Hepatocyte (in vitro differentiated cells): ENCODE data around the gene FGF2. TPM values are rescaled to one million over a fixed set of nuclear protein-coding genes. Genes with fewer than 3 reads are reported as not detected.
A peak's percentile ranks its signal among the peaks of the same experiment; 100 is the strongest.
"Not testable (repeated sequence)": the region's sequence is repeated elsewhere in the genome, so short reads cannot be mapped to it uniquely, and the experiment has no call there.

Experiments
- DNase-seq: peaks from one replicate; pipeline ENCODE4 v3.0.0-alpha.2; 2016; ENCODE audit warnings: low spot score
- H2AFZ ChIP-seq: fragments of 200-600 bp; sonication (generic); 2 replicates; pipeline ENCODE4 v1.6.0; 2016; ENCODE audit warnings: antibody characterized with exemption, mild to moderate bottlenecking
- H3K27ac ChIP-seq: fragments of 200-600 bp; sonication (generic); 2 replicates; pipeline ENCODE4 v1.5.1; 2016; ENCODE audit warnings: mild to moderate bottlenecking
- H3K27me3 ChIP-seq: fragments of 200-600 bp; sonication (generic); 2 replicates; pipeline ENCODE4 v1.6.1; 2016
- H3K36me3 ChIP-seq: fragments of 200-600 bp; sonication (generic); replicated peaks from 2 replicates; pipeline ENCODE4 v1.5.1; 2016; ENCODE audit warnings: low read depth; ENCODE audit not compliant: insufficient read depth
- H3K4me1 ChIP-seq: fragments of 200-600 bp; sonication (generic); 2 replicates; pipeline ENCODE4 v1.5.1; 2016; ENCODE audit warnings: mild to moderate bottlenecking, moderate library complexity; ENCODE audit not compliant: insufficient read depth
- H3K4me2 ChIP-seq: fragments of 200-600 bp; sonication (generic); 2 replicates; pipeline ENCODE4 v1.6.0; 2016
- H3K4me3 ChIP-seq: fragments of 200-600 bp; sonication (generic); 2 replicates; pipeline ENCODE4 v1.5.1; 2016; ENCODE audit warnings: mild to moderate bottlenecking
- H3K79me2 ChIP-seq: fragments of 200-600 bp; sonication (generic); 2 replicates; pipeline ENCODE4 v1.6.0; 2017; ENCODE audit warnings: mild to moderate bottlenecking
- H3K9me2 ChIP-seq: fragments of 200-600 bp; sonication (generic); replicated peaks from 2 replicates; pipeline ENCODE4 v1.6.0; 2017; ENCODE audit warnings: mild to moderate bottlenecking; ENCODE audit not compliant: insufficient read depth
- H3K9me3 ChIP-seq: fragments of 200-600 bp; sonication (generic); 2 replicates; pipeline ENCODE4 v1.5.1; 2016; ENCODE audit warnings: low read depth, mild to moderate bottlenecking
- H4K20me1 ChIP-seq: fragments of 200-600 bp; sonication (generic); 2 replicates; pipeline ENCODE4 v1.6.0; 2016; ENCODE audit warnings: mild to moderate bottlenecking; ENCODE audit not compliant: insufficient read depth, poor library complexity, severe bottlenecking
- CTCF ChIP-seq: fragments of 200-600 bp; sonication (generic); IDR thresholded peaks from 2 replicates; pipeline ENCODE4 v1.5.1; 2016; ENCODE audit warnings: antibody characterized with exemption, mild to moderate bottlenecking; ENCODE audit not compliant: poor library complexity
- EZH2 ChIP-seq: fragments of 200-600 bp; sonication (generic); IDR thresholded peaks from 2 replicates; pipeline ENCODE4 v1.6.1; 2016; ENCODE audit warnings: antibody characterized with exemption, mild to moderate bottlenecking, borderline replicate concordance
- EZH2phosphoT487 ChIP-seq: fragments of 200-600 bp; sonication (generic); IDR thresholded peaks from one replicate; pipeline ENCODE4 v1.6.1; 2018; ENCODE audit warnings: antibody characterized with exemption, mild to moderate bottlenecking, low read depth, moderate library complexity; ENCODE audit not compliant: unreplicated experiment, severe bottlenecking
- WGBS: methylation state at CpG from one replicate; pipeline ENCODE4 v1.1.6; 2016; ENCODE audit warnings: low lambda C conversion rate; ENCODE audit errors: missing lambda C conversion rate; 5-methylcytosine and 5-hydroxymethylcytosine counted together
- polyA plus RNA-seq: library from polyadenylated mRNA; unstranded; fragments of >200 nt; fragmentation: Nextera tagmentation; extraction: Ambion mirVana; gene quantifications from 2 replicates; pipeline ENCODE4 v1.2.1, GENCODE V29; 2016
- total RNA-seq: library from RNA; depleted of rRNA; stranded (reverse); fragments of >200 nt; gene quantifications from 2 replicates; pipeline ENCODE4 v1.2.3, GENCODE V29; 2014

Gene FGF2
- total and polyA plus RNA-seq, 2 experiments from 2014 or later = 3.9 to 9.7 TPM

- no peaks in the 10 kb centered on the region for H3K4me1 ChIP-seq
- TF ChIP-seq EZH2phosphoT487 (no peak), EZH2 (no peak), CTCF (no peak)
- H4K20me1 ChIP-seq = no peaks in the 10 kb centered on the region
- no peaks in the 10 kb centered on the region for H3K79me2 ChIP-seq
- H2AFZ ChIP-seq = no peak overlapping the region
- H3K9me3 ChIP-seq = no peaks in the 10 kb centered on the region
- no peak overlapping the region for H3K4me2 ChIP-seq
- H3K27me3 ChIP-seq = no peaks in the 10 kb centered on the region
- H3K9me2 ChIP-seq = no peaks in the 10 kb centered on the region
- no peak overlapping the region for H3K27ac ChIP-seq
- 95% methylated on average over 1 of the region's 1 CpG for WGBS
- H3K4me3 ChIP-seq = no peak overlapping the region
- DNase-seq = no peak
- H3K36me3 ChIP-seq = no peaks in the 10 kb centered on the region
These were observed 21.3 kb downstream of the FGF2 start for GRCh38 chr4:122847931-122848330.

DNA sequence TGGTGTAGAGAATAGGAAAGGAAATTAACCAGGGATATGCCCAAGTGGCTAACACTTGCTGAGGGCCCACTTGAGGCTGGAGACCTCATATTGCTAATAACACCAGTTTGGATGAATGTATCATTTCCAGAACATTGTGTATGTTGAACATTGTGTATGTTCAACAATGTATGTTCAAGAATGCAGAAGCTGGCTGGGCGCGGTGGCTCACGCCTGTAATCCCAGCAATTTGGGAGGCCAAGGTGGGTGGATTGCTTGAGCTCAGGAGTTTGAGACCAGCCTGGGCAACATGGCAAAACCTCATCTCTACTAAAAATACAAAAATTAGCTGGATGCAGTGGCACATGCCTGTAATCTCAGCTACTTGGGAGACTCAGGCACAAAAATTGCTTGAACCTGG is 23.2 kb downstream of the FGF2 start:
- H3K9me3 ChIP-seq, H3K9me2 ChIP-seq, H3K4me2 ChIP-seq, H3K4me1 ChIP-seq, H3K36me3 ChIP-seq, H3K27me3 ChIP-seq, DNase-seq, H3K4me3 ChIP-seq, H2AFZ ChIP-seq, H3K27ac ChIP-seq, H3K79me2 ChIP-seq, H4K20me1 ChIP-seq: not testable (repeated sequence)
- 98% methylated on average over 3 of the region's 3 CpGs for WGBS

DNA sequence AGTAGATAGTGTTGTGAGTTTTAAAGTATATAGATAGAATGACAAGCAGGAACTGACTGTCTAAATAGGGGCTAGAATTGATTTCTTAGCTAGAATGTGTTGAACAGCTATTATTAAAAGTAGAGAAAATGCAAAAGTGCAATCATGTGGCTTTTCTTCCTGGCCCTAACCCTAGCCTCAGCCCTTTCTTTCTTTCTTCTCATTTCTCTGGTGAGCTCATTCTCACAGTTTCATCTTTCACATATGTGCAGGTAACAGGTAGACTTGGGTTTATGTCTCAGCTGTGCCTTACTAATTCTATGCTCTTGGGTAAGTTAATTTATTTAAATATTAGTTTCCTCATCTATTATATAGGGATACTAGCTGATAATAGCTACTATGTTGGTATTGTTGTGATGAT is 24.9 kb downstream of the FGF2 start:
- H3K9me2 ChIP-seq = no peaks in the 10 kb centered on the region
- TF ChIP-seq EZH2phosphoT487 = no peak
- no peak for TF ChIP-seq CTCF
- TF ChIP-seq EZH2 = no peak
- no peaks in the 10 kb centered on the region for H3K36me3 ChIP-seq
- no peaks in the 10 kb centered on the region for H3K9me3 ChIP-seq
- no peak for DNase-seq
- H3K4me2 ChIP-seq = no peak overlapping the region
- no peak overlapping the region for H3K27ac ChIP-seq
- H3K27me3 ChIP-seq = no peaks in the 10 kb centered on the region
- H4K20me1 ChIP-seq = no peaks in the 10 kb centered on the region
- H2AFZ ChIP-seq = no peak overlapping the region
- H3K4me1 ChIP-seq = peaks cover 6% of the 10 kb centered on the region
- no peaks in the 10 kb centered on the region for H3K79me2 ChIP-seq
- H3K4me3 ChIP-seq = no peak overlapping the region

DNA sequence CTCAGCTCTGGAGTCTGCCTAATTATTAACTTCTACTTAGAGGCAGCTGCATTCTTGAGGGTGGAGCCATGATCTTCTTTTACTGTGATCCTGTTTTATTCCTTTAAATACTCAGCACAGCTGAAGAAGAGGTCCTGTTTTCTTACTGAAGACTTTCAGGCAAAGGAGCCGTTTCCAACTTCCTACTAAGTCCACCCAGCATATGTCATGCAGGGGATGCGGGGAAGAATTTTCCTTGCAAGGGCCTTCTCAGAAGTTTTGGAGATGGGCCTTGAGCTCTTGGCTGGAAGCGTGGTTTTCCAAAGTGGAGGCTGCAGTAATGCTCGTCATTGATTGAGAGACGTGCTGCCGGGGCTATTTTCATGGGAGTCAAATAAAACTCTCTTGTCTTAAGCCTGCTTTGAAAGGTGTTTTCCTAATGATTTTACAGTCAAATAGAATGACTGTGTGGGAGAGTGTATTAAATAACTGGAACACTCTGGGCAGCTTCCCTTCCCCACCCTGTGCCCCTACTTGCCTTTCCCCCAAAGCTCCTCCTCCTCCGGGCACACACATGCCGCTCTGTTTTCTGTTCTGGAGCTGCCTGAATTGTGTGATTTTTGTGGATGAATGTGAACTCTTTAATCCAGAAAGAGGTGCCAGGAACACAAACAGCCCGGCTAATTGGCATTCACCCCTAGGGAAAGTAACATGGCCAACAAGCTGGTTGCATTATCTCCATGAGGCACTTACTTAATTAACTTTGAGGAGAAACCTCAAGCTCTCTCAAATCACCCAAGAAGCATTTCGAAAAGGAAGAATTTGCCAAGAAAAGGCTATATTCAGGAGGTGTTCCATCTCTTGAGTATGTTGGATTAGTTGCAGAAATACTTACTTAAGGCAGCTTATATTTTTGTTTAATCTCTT is 28.1 kb downstream of the FGF2 start:
- no peaks in the 10 kb centered on the region for H3K79me2 ChIP-seq
- peaks cover 6% of the 10 kb centered on the region for H3K4me1 ChIP-seq
- no peak for DNase-seq
- TF ChIP-seq CTCF (no peak), EZH2phosphoT487 (no peak), EZH2 (no peak)
- H3K4me2 ChIP-seq = peak overlapping the region; percentile 64
- no peak overlapping the region for H2AFZ ChIP-seq
- no peaks in the 10 kb centered on the region for H3K27me3 ChIP-seq
- no peaks in the 10 kb centered on the region for H3K9me3 ChIP-seq
- no peaks in the 10 kb centered on the region for H3K36me3 ChIP-seq
- 66% methylated on average over 10 of the region's 10 CpGs for WGBS
- no peaks in the 10 kb centered on the region for H4K20me1 ChIP-seq
- H3K4me3 ChIP-seq = no peak overlapping the region
- no peak overlapping the region for H3K27ac ChIP-seq
- H3K9me2 ChIP-seq = no peaks in the 10 kb centered on the region
